ENCODE results near the gene OXSR1.
"Not testable (repeated sequence)": the region's sequence is repeated elsewhere in the genome, so short reads cannot be mapped to it uniquely, and the experiment has no call there.

Gene OXSR1

DNA sequence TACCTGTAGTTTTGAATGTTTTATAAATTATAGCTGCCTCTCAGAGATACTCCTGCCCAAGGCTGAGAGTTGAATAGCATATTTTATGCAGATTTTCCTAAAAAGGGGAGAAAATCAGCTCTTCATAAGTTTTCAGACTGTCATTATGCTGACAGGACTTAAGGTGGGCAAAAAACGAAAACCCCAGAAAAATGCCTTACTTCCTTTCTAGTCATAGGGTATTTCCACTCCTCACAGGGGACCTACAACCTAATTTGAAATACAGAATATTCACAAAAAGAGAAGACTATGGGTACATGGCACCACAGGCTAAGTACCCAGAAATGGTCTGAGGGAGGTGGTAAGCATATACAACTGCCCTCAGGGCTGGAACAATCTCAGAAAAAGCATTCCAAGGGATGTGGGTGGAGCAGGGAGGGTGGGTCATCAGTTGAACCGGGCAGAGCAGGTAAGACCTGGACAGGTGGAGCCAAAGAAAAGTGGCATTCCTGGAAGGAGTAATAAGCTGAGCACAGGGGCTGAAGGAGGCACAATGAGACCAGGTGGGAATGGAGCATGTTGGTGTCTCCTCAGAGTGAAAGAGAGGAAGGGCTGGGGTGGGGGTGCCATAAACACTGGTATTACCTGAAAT, 10.6 kb upstream of the OXSR1 start:
- TF ChIP-seq MYC (IDR thresholded peaks at IDR 0.05; ENCODE audit: low read depth, low read length) (no peak), POLR2A (IDR thresholded peaks at IDR 0.05; ENCODE audit: extremely low read depth, insufficient read length) (no peak)
- TF ChIP-seq, protein P1, sequence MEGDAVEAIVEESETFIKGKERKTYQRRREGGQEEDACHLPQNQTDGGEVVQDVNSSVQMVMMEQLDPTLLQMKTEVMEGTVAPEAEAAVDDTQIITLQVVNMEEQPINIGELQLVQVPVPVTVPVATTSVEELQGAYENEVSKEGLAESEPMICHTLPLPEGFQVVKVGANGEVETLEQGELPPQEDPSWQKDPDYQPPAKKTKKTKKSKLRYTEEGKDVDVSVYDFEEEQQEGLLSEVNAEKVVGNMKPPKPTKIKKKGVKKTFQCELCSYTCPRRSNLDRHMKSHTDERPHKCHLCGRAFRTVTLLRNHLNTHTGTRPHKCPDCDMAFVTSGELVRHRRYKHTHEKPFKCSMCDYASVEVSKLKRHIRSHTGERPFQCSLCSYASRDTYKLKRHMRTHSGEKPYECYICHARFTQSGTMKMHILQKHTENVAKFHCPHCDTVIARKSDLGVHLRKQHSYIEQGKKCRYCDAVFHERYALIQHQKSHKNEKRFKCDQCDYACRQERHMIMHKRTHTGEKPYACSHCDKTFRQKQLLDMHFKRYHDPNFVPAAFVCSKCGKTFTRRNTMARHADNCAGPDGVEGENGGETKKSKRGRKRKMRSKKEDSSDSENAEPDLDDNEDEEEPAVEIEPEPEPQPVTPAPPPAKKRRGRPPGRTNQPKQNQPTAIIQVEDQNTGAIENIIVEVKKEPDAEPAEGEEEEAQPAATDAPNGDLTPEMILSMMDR (IDR thresholded peaks at IDR 0.05; ENCODE audit: low read depth, low read length): no peak
- TF ChIP-seq, protein P2, sequence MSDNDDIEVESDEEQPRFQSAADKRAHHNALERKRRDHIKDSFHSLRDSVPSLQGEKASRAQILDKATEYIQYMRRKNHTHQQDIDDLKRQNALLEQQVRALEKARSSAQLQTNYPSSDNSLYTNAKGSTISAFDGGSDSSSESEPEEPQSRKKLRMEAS (IDR thresholded peaks at IDR 0.05; ENCODE audit: low read depth, low read length): no peak
- DNase-seq (ENCODE audit: low read depth): no peak
- no peak overlapping the region for H3K4me3 ChIP-seq (ENCODE audit: low read depth, low read length)

DNA sequence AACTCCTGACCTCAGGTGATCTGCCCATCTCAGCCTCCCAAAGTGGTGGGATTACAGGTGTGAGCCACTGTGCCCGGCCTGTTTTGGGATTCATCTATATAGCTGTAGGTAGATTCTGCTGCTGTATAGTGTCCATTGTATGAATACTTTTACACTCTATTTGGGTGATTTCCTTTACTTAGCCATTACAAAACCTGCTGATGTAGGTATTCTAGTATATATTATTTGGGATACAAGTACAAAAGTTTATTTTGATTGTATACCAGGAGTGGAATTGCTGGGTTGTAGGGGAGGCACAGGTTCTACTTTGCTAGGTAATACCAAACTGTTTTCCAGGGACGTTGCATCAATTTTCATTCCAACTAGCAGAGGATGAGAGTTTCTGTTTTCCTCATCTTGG, 9.5 kb upstream of the OXSR1 start:
- no peak for DNase-seq (ENCODE audit: low read depth)
- H3K4me3 ChIP-seq (ENCODE audit: low read depth, low read length): no peak overlapping the region
- no peak for TF ChIP-seq POLR2A (IDR thresholded peaks at IDR 0.05; ENCODE audit: extremely low read depth, insufficient read length)
- TF ChIP-seq, protein P1 (IDR thresholded peaks at IDR 0.05; ENCODE audit: low read depth, low read length): no peak
- TF ChIP-seq, protein P2 (IDR thresholded peaks at IDR 0.05; ENCODE audit: low read depth, low read length): no peak
- TF ChIP-seq MYC (IDR thresholded peaks at IDR 0.05; ENCODE audit: low read depth, low read length): no peak

- no peak for DNase-seq (ENCODE audit: low read depth)
- TF ChIP-seq MYC (IDR thresholded peaks at IDR 0.05; ENCODE audit: low read depth, low read length): no peak
- TF ChIP-seq POLR2A (IDR thresholded peaks at IDR 0.05; ENCODE audit: extremely low read depth, insufficient read length): no peak
- TF ChIP-seq, protein P2 (IDR thresholded peaks at IDR 0.05; ENCODE audit: low read depth, low read length): no peak
- TF ChIP-seq, protein P1 (IDR thresholded peaks at IDR 0.05; ENCODE audit: low read depth, low read length): no peak
- H3K4me3 ChIP-seq (ENCODE audit: low read depth, low read length): no peak overlapping the region
Observed at GRCh38 chr3:38157117-38157516, 8.2 kb upstream of the OXSR1 start.

- H3K4me3 ChIP-seq (ENCODE audit: low read depth, low read length): no peak overlapping the region
- TF ChIP-seq MYC (IDR thresholded peaks at IDR 0.05; ENCODE audit: low read depth, low read length): no peak
- TF ChIP-seq, protein P1 (IDR thresholded peaks at IDR 0.05; ENCODE audit: low read depth, low read length): no peak
- no peak for DNase-seq (ENCODE audit: low read depth)
Observed at GRCh38 chr3:38157595-38157994, 7.7 kb upstream of the OXSR1 start.

GRCh38 chr3:38158472-38158871, 6.9 kb upstream of the OXSR1 start:
- DNase-seq (ENCODE audit: low read depth): no peak
- H3K4me3 ChIP-seq (ENCODE audit: low read depth, low read length): no peak overlapping the region
- TF ChIP-seq POLR2A (IDR thresholded peaks at IDR 0.05; ENCODE audit: extremely low read depth, insufficient read length) (no peak), MYC (IDR thresholded peaks at IDR 0.05; ENCODE audit: low read depth, low read length) (no peak)
- TF ChIP-seq, protein P1 (IDR thresholded peaks at IDR 0.05; ENCODE audit: low read depth, low read length): no peak
- TF ChIP-seq, protein P2 (IDR thresholded peaks at IDR 0.05; ENCODE audit: low read depth, low read length): no peak

DNA sequence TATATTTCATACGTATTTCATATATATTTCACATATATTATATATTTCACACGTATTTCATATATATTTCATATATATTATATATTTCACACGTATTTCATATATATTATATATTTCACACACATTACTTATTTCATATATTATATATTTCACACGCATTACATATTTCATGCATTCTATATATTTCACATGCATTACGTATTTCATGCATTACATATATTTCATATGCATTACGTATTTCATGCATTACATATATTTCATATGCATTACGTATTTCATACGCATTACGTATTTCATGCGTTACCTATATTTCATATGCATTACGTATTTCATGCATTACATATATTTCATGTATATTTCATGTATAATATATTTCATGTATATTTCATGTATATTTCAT, 4.6 kb upstream of the OXSR1 start:
- DNase-seq (ENCODE audit: low read depth); H3K4me3 ChIP-seq (ENCODE audit: low read depth, low read length): not testable (repeated sequence)
